Esophagus muscularis mucosa (tissue), 4 donors: Measurements from ENCODE around the gene NID1. TPM values are rescaled to one million over a fixed set of nuclear protein-coding genes. Genes with fewer than 3 reads are reported as not detected.

ENCODE experiments used
- DNase-seq: peaks from one replicate; pipeline ENCODE4 v3.0.0-alpha.2; 2017; ENCODE audit errors: extremely low spot score
- H3K27ac ChIP-seq, 4 donors: fragments of 200-600 bp; sonication (generic); replicated peaks in 1 of 4; 1 replicate in 3 of 4; 2 replicates in 1 of 4; pipeline ENCODE4 v1.5.1; 2016 to 2019; ENCODE audit warnings: mild to moderate bottlenecking in 1 of 4
- H3K27me3 ChIP-seq, 4 donors: fragments of 200-600 bp; sonication (generic); one replicate each; pipeline versions ENCODE4 v1.5.1 to v1.6.0; 2016 to 2019
- H3K36me3 ChIP-seq, 4 donors: fragments of 200-600 bp; sonication (generic); one replicate each; pipeline ENCODE4 v1.5.1; 2016 to 2019
- H3K4me1 ChIP-seq, 4 donors: fragments of 200-600 bp; sonication (generic); one replicate each; pipeline ENCODE4 v1.5.1; 2016 to 2019
- H3K4me3 ChIP-seq, 4 donors: fragments of 200-600 bp; sonication (generic); 1 replicate in 2 of 4; 2 replicates in 2 of 4; pipeline ENCODE4 v1.5.1; 2016 to 2019; ENCODE audit warnings: mild to moderate bottlenecking in 4 of 4, moderate library complexity in 1 of 4
- H3K9me3 ChIP-seq, 4 donors: fragments of 200-600 bp; sonication (generic); 1 replicate in 3 of 4; 2 replicates in 1 of 4; pipeline ENCODE4 v1.5.1; 2016 to 2019
- CTCF ChIP-seq, 3 experiments: fragments of 200-600 bp in 2 of 3; fragments of 450-650 bp in 1 of 3; sonication (generic) in 2 of 3; IDR thresholded peaks; one replicate each; pipeline ENCODE4 v1.5.1; 2017 to 2019; ENCODE audit warnings: antibody characterized with exemption in 3 of 3, mild to moderate bottlenecking in 2 of 3, moderate library complexity in 1 of 3
- EP300 ChIP-seq: sonication (generic); formaldehyde crosslinking; IDR thresholded peaks from one replicate; pipeline ENCODE4 v1.6.1; 2017; ENCODE audit warnings: antibody characterized with exemption
- POLR2A ChIP-seq: fragments of 450-650 bp; IDR thresholded peaks from one replicate; pipeline ENCODE4 v1.6.1; 2017; ENCODE audit warnings: antibody characterized with exemption, moderate library complexity, mild to moderate bottlenecking, low read depth
- POLR2AphosphoS5 ChIP-seq, 2 donors: sonication (generic); formaldehyde crosslinking; IDR thresholded peaks; one replicate each; pipeline ENCODE4 v1.6.1; 2017; ENCODE audit warnings: antibody characterized with exemption in 2 of 2
- WGBS: methylation state at CpG from one replicate; pipeline ENCODE4 v1.1.5; 2018; 5-methylcytosine and 5-hydroxymethylcytosine counted together
- intact Hi-C: fragments of 100-400 bp; cut with DNase I; formaldehyde crosslinking; loops from one replicate; pipeline ENCODE4 v1.15.1; 2023
- total RNA-seq, 4 donors: library from RNA; depleted of rRNA; stranded (reverse); fragments of >200 nt; gene quantifications; one replicate each; pipeline versions ENCODE4 v1.1.0 to v1.2.1, GENCODE V29; 2016

NID1 gene
- total RNA-seq, 4 donors from 2014 or later = 187 to 390 (median 287) TPM

GRCh38 chr1:235933766-235934116 is 131.1 kb downstream of the NID1 start:
- no peak for TF ChIP-seq POLR2A
- TF ChIP-seq EP300 = no peak
- TF ChIP-seq CTCF (IDR thresholded peaks at IDR 0.05) = peak in 1 of 3 experiments; percentile 1
- TF ChIP-seq POLR2AphosphoS5 (IDR thresholded peaks at IDR 0.05) = no peak
- DNase-seq = no peak
- Histone ChIP-seq H3K4me3 (no peak overlapping the region), H3K27ac (no peak overlapping the region), H3K9me3 (no peaks in the 10 kb centered on the region), H3K4me1 (peaks cover 4 to 17% (median 11%) of the 10 kb centered on the region in 4 donors), H3K27me3 (no peaks in the 10 kb centered on the region), H3K36me3 (no peaks in the 10 kb centered on the region)
- 67% methylated on average over 4 of the region's 4 CpGs for whole genome bisulfite sequencing
- intact Hi-C loops = no loop called here

- H3K36me3 ChIP-seq = no peaks in the 10 kb centered on the region
- H3K4me1 ChIP-seq = peaks cover 4 to 17% (median 10%) of the 10 kb centered on the region in 4 donors
- TF ChIP-seq CTCF (IDR thresholded peaks at IDR 0.05) (peak in 1 of 3 experiments; percentile 3), POLR2AphosphoS5 (IDR thresholded peaks at IDR 0.05) (no peak)
These were observed 131.7 kb downstream of the NID1 start for GRCh38 chr1:235933017-235933765.

GRCh38 chr1:235932090-235932510 is 132.8 kb downstream of the NID1 start:
- H3K36me3 ChIP-seq = no peaks in the 10 kb centered on the region
- H3K4me3 ChIP-seq = no peak overlapping the region
- H3K27ac ChIP-seq = no peak overlapping the region
- WGBS = 68% methylated on average over 8 of the region's 8 CpGs
- no peaks in the 10 kb centered on the region for H3K27me3 ChIP-seq
- H3K9me3 ChIP-seq = no peaks in the 10 kb centered on the region
- intact Hi-C loops = no loop called here
- DNase-seq = no peak
- H3K4me1 ChIP-seq = peaks cover 4 to 17% (median 6%) of the 10 kb centered on the region in 4 donors
- no peak for TF ChIP-seq POLR2AphosphoS5 (IDR thresholded peaks at IDR 0.05)
- no peak for TF ChIP-seq EP300
- TF ChIP-seq POLR2A = no peak
- TF ChIP-seq CTCF (IDR thresholded peaks at IDR 0.05) = no peak

More at GRCh38 chr1:235933017-235933765, 131.7 kb downstream of the NID1 start:
- no peak for DNase-seq
- Histone ChIP-seq H3K27me3 (no peaks in the 10 kb centered on the region), H3K27ac (no peak overlapping the region), H3K9me3 (no peaks in the 10 kb centered on the region), H3K4me3 (no peak overlapping the region)
- 89% methylated on average over 8 of the region's 8 CpGs for WGBS
- intact Hi-C loops = no loop called here

GRCh38 chr1:235931171-235931738 is 133.6 kb downstream of the NID1 start:
- WGBS = 58% methylated on average over 8 of the region's 8 CpGs

GRCh38 chr1:235930543-235930942 is 134.3 kb downstream of the NID1 start:
- intact Hi-C loops = no loop called here

More at GRCh38 chr1:235931171-235931738, 133.6 kb downstream of the NID1 start:
- Histone ChIP-seq H3K4me3 (no peak overlapping the region), H3K27ac (no peak overlapping the region), H3K4me1 (peaks cover 4 to 17% (median 6%) of the 10 kb centered on the region in 4 donors), H3K27me3 (no peaks in the 10 kb centered on the region), H3K36me3 (no peaks in the 10 kb centered on the region), H3K9me3 (no peaks in the 10 kb centered on the region)
- no peak for DNase-seq
- intact Hi-C loops = no loop called here
- no peak for TF ChIP-seq EP300
- TF ChIP-seq POLR2AphosphoS5 (IDR thresholded peaks at IDR 0.05) = no peak
- TF ChIP-seq POLR2A = no peak

More at GRCh38 chr1:235930543-235930942, 134.3 kb downstream of the NID1 start:
- WGBS = 84% methylated on average over 8 of the region's 8 CpGs
- no peak for TF ChIP-seq EP300
- Histone ChIP-seq H3K4me1 (peaks cover 2 to 10% (median 4%) of the 10 kb centered on the region in 4 donors), H3K36me3 (no peaks in the 10 kb centered on the region), H3K27me3 (no peaks in the 10 kb centered on the region), H3K9me3 (no peaks in the 10 kb centered on the region), H3K27ac (no peak overlapping the region), H3K4me3 (no peak overlapping the region)
- no peak for DNase-seq
